Activated naive CD4-positive, alpha-beta T cell (primary cell): Measurements from ENCODE around the gene GLTPD2.

Experiments
- DNase-seq, 4 experiments: peaks; one replicate each; lab custom pipeline; 2025; lab: John Stamatoyannopoulos, UW

Gene GLTPD2

DNA sequence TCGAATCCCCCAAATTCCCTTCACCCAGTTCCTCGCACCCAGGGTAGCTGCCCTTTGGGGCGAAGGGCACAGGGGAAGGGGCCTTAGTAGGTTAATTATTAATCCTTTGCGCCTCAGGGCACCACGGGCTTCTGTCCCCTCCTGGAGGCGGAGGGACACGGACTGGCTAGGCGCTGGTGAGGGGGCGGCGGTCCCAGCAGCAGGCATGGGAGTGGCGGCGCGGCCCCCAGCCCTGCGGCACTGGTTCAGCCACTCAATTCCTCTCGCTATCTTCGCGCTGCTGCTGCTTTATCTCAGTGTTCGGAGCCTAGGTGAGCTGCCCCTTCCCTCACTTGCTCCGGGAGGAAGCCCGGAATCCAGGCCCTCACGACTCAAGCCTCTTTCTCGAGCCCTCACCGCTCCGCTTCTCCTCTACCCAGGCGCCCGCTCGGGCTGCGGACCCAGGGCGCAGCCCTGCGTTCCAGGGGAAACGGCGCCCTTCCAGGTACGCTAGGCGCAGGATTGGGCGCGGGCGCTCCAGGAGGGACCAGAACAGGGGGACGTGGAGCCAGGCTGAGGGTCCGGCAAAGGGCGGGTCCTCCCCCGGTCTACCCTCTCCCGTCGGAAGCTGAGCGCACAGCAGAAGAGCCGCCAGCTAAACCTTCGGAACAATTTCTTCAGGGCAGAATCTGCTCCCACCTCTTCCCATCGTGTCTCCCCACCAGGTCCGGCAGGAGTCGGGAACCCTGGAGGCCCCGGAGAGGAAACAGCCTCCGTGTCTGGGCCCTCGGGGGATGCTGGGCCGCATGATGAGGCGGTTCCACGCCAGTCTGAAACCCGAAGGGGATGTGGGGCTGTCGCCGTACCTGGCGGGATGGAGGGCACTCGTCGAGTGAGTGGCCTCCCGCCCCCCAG lies at the start of gene GLTPD2:
GLTPD2 (plus strand) TSS at position 158 of the 894 bp plus-strand sequence; CDS start at position 206, 48 bp downstream.
- no peak for DNase-seq

GRCh38 chr17:4739122-4740024 lies 49.4 kb upstream of the GLTPD2 start, which contains the start of the genes CXCL16 and ZMYND15:
CXCL16 (minus strand) TSS chr17:4739928; CDS start chr17:4739339, 589 bp downstream.
ZMYND15 (plus strand) TSS chr17:4739833; CDS start chr17:4740549, 716 bp downstream.
- DNase-seq, result peak in 1 of 4 experiments; percentile 45

DNA sequence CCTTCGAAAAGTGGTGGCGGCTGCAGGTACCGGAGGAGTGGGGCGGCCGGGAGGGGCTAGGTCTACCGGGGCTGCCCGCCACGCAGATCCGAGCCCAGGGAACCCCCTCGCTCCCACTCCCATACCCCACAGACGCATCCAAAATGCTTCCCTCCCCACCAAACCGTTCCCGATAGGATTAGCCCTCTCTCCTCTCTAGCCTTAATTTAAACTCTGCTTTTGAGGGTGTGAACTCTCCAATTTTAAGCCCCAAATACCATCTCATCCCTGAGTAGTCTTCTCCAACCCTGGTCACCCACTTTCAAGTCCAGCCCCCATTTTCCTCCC lies 48.8 kb upstream of the GLTPD2 start:
- no peak for DNase-seq

GRCh38 chr17:4740584-4740983 lies 48.2 kb upstream of the GLTPD2 start:
- no peak for DNase-seq

GRCh38 chr17:4741544-4741943 lies 47.2 kb upstream of the GLTPD2 start:
- no peak for DNase-seq

DNA sequence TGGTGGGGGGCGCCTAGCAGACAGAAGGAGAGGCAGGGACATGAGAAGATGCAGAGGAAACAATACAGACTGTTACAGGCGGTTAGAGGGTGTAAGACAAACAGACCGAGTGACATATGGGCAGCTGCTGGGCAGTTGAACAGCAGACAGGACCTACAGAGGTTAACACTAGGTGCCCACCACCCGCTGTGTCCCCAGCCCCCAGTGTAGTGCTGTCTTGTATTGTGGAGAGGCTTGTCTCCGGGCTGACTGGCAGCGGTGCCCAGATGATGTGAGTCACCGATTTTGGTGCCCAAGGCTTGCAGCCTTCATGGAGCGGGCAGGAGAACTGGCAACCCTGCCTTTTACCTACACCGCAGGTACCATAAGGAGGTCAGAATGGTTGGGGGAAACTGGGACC lies 46.6 kb upstream of the GLTPD2 start:
- no peak for DNase-seq

- no peak for DNase-seq
Observed at GRCh38 chr17:4742629-4743028, 46.1 kb upstream of the GLTPD2 start.

- DNase-seq, result no peak
Observed at GRCh38 chr17:4743216-4743615, 45.5 kb upstream of the GLTPD2 start.

- DNase-seq, result no peak
Observed at GRCh38 chr17:4743898-4744297, 44.9 kb upstream of the GLTPD2 start.

- no peak for DNase-seq
Observed at GRCh38 chr17:4744999-4745969, 43.5 kb upstream of the GLTPD2 start.

- peak in 1 of 4 experiments; percentile 14 for DNase-seq
Observed at GRCh38 chr17:4747847-4748246, 40.9 kb upstream of the GLTPD2 start.

GRCh38 chr17:4748686-4749085 lies 40.1 kb upstream of the GLTPD2 start:
- no peak for DNase-seq

DNA sequence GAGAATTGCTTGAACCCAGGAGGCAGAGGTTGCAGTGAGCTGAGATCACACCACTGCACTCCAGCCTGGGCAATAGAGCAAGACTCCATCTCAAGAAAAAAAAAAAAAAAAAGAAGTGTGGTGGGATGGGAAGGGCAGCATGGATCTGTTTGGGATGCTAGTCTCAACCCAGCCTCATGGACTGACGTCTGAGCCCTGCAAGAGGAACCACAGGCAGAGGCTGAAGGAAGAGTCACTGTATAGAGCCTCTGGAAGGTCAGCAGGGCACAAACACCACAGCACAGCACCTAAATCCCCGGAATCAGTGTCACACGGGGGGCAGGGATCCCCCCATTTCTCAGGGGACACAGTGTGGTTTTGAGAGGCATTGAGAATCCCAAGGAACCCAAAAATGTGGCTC lies 38.2 kb upstream of the GLTPD2 start:
- no peak for DNase-seq

- no peak for DNase-seq
Observed at GRCh38 chr17:4751932-4752331, 36.8 kb upstream of the GLTPD2 start.

DNA sequence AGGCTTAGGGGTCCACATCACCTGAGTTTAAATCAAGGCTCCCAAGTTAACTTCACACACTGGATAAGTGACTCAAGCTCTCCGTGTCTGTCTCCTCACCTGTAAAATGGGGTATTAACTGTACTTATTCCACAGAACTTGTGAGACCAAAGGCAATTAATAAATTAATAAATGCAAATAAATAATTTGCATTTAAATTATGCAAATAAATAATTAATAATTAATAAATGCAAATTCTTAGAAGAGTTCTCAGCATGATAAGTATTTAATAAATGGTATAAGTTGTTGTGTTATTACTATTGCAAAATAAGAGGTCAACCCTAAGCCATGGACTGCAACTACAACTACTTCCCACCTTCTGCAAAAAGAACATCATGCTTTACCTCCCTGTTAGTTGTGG lies 35.4 kb upstream of the GLTPD2 start:
- DNase-seq, result no peak

GRCh38 chr17:4759776-4760236 lies 29.0 kb upstream of the GLTPD2 start:
- no peak for DNase-seq

DNA sequence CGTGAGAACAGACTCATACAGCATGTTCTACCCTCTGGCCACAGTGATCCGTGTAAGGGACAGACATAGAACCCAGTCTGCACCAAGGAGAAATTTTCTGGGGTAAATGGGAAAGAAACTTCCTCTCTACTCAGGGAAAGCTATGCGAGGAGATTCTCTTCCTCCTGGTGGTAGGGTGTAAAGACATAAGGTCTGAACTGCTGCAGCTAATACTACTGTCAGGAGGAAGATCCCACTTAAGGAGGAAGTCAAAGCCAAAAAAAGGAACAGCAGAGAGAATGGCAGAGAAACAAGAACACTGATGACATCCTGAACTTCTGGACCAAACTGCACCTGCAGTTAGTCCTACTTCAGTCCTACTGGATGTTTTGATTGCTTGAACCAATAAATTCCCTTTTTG lies 24.2 kb upstream of the GLTPD2 start:
- DNase-seq, result no peak

- no peak for DNase-seq
Observed at GRCh38 chr17:4766201-4766600, 22.6 kb upstream of the GLTPD2 start.

DNA sequence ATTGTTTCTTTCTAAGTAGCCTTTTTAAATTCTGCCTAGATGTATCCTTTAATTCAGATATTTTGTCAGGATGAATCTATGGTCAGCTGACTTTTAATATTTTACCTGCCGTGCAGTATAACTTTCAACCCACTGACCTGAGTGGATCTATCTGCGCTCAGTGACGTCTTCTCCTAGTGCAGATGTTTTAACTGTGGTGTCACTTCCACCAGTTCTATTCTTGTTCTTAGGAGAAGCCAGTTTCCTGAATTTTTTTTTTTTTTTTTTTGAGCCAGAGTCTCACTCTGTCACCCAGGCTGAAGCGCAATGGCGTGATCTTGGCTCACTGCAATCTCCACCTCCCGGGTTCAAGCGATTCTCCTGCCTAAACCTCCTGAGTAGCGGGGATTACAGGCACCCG lies 22.0 kb upstream of the GLTPD2 start:
- DNase-seq, result no peak

- DNase-seq, result no peak
Observed at GRCh38 chr17:4768298-4768697, 20.5 kb upstream of the GLTPD2 start.

GRCh38 chr17:4769628-4770027 lies 19.1 kb upstream of the GLTPD2 start:
- no peak for DNase-seq
